GM23338 (cell line): Measurements from ENCODE around the gene TTF1. TPM values are rescaled to one million over a fixed set of nuclear protein-coding genes. Genes with fewer than 3 reads are reported as not detected.

Experiments
- ATAC-seq: fragments of 200-7000 bp; cut with Tn5 transposase; 3 replicates; pipeline ENCODE4 v1.9.1; 2020
- DNase-seq: peaks from one replicate; pipeline ENCODE4 v3.0.0-alpha.2; 2015; ENCODE audit warnings: low spot score
- H2AFZ ChIP-seq: fragments of 200-600 bp; sonication (generic); 2 replicates; pipeline ENCODE4 v1.8.0; 2016; ENCODE audit warnings: antibody characterized with exemption, mild to moderate bottlenecking, moderate library complexity
- H3F3A ChIP-seq: fragments of 200-600 bp; sonication (generic); replicated peaks from 2 replicates; pipeline ENCODE4 v1.8.0; 2017; ENCODE audit warnings: antibody characterized with exemption, mixed run types, low read depth
- H3K27ac ChIP-seq: fragments of 200-600 bp; sonication (generic); 2 replicates; pipeline ENCODE4 v1.6.1; 2016; ENCODE audit warnings: low read depth
- H3K27me3 ChIP-seq: fragments of 200-600 bp; sonication (generic); 2 replicates; pipeline ENCODE4 v1.8.0; 2016; ENCODE audit warnings: mild to moderate bottlenecking, mixed run types, moderate library complexity; ENCODE audit not compliant: insufficient read depth
- H3K36me3 ChIP-seq: fragments of 200-600 bp; sonication (generic); 2 replicates; pipeline ENCODE4 v1.8.0; 2016; ENCODE audit warnings: mild to moderate bottlenecking; ENCODE audit not compliant: insufficient read depth
- H3K4me1 ChIP-seq: fragments of 200-600 bp; sonication (generic); 2 replicates; pipeline ENCODE4 v1.8.0; 2016; ENCODE audit warnings: mild to moderate bottlenecking, moderate library complexity; ENCODE audit not compliant: insufficient read depth
- H3K4me2 ChIP-seq: fragments of 200-600 bp; sonication (generic); 2 replicates; pipeline ENCODE4 v1.7.1; 2017; ENCODE audit warnings: mixed run types
- H3K4me3 ChIP-seq: fragments of 200-600 bp; sonication (generic); 2 replicates; pipeline ENCODE4 v1.6.1; 2016; ENCODE audit warnings: mixed run types
- H3K79me2 ChIP-seq: fragments of 200-600 bp; sonication (generic); replicated peaks from 2 replicates; pipeline ENCODE4 v1.8.0; 2017; ENCODE audit warnings: mild to moderate bottlenecking; ENCODE audit not compliant: insufficient read depth
- H3K9me2 ChIP-seq: fragments of 200-600 bp; sonication (generic); 2 replicates; pipeline ENCODE4 v1.8.0; 2017; ENCODE audit not compliant: insufficient read depth
- H4K20me1 ChIP-seq: fragments of 200-600 bp; sonication (generic); replicated peaks from 2 replicates; pipeline ENCODE4 v1.8.0; 2017; ENCODE audit warnings: mild to moderate bottlenecking; ENCODE audit not compliant: insufficient read depth
- H3K27ac Mint-ChIP-seq: 2 replicates; pipeline ENCODE4 v1.8.0; 2020; ENCODE audit warnings: inconsistent platforms, mild to moderate bottlenecking, moderate library complexity, mixed read lengths
- H3K27me3 Mint-ChIP-seq: 3 replicates; pipeline ENCODE4 v1.8.0; 2022; ENCODE audit warnings: low read depth, mild to moderate bottlenecking, moderate library complexity, mixed read lengths, inconsistent platforms; ENCODE audit not compliant: insufficient read depth, poor library complexity
- H3K36me3 Mint-ChIP-seq: 3 replicates; pipeline ENCODE4 v1.8.0; 2021; ENCODE audit warnings: low read depth, mild to moderate bottlenecking, inconsistent platforms, moderate library complexity, mixed read lengths
- H3K4me1 Mint-ChIP-seq: 3 replicates; pipeline ENCODE4 v1.8.0; 2020; ENCODE audit warnings: mild to moderate bottlenecking, inconsistent platforms, mixed read lengths
- H3K4me3 Mint-ChIP-seq: 3 replicates; pipeline ENCODE4 v1.8.0; 2021; ENCODE audit warnings: moderate library complexity, mild to moderate bottlenecking, inconsistent platforms, mixed read lengths
- H3K9me3 Mint-ChIP-seq: 3 replicates; pipeline ENCODE4 v1.8.0; 2020; ENCODE audit warnings: moderate library complexity, mild to moderate bottlenecking, inconsistent platforms, mixed read lengths
- CREB1 ChIP-seq: fragments of 250-450 bp; sonication (Bioruptor Pico); IDR thresholded peaks from 2 replicates; pipeline ENCODE4 v1.5.0; 2020; ENCODE audit warnings: low read depth, mild to moderate bottlenecking, moderate library complexity
- CTCF ChIP-seq, 2 experiments: fragments of 200-600 bp in 1 of 2; sonication (generic) in 1 of 2; conservative IDR thresholded peaks; 2 replicates each; pipeline versions ENCODE4 v1.5.1 to v1.6.1; 2016 to 2017; ENCODE audit warnings: antibody characterized with exemption in 2 of 2, low read depth in 2 of 2, mild to moderate bottlenecking in 2 of 2, moderate library complexity in 1 of 2
- ETS1 ChIP-seq: IDR thresholded peaks from 2 replicates; pipeline ENCODE4 v1.6.1; 2016; ENCODE audit warnings: antibody characterized with exemption
- EZH2 ChIP-seq: fragments of 200-600 bp; sonication (generic); IDR thresholded peaks from one replicate; pipeline ENCODE4 v1.8.0; 2017; ENCODE audit warnings: antibody characterized with exemption, mild to moderate bottlenecking, low read depth; ENCODE audit not compliant: unreplicated experiment
- EZH2phosphoT487 ChIP-seq: fragments of 200-600 bp; sonication (generic); IDR thresholded peaks from one replicate; pipeline ENCODE4 v1.8.1; 2018; ENCODE audit warnings: antibody characterized with exemption; ENCODE audit not compliant: unreplicated experiment
- JUNB ChIP-seq: IDR thresholded peaks from one replicate; pipeline ENCODE4 v1.6.1; 2016; ENCODE audit warnings: antibody characterized with exemption; ENCODE audit not compliant: unreplicated experiment
- STAT1 ChIP-seq: IDR thresholded peaks from one replicate; pipeline ENCODE4 v1.6.1; 2016; ENCODE audit warnings: antibody characterized with exemption; ENCODE audit not compliant: unreplicated experiment
- ZNF114 ChIP-seq: fragments of 250-450 bp; sonication (Bioruptor Pico); IDR thresholded peaks from 2 replicates; pipeline ENCODE4 v1.5.0; 2020; ENCODE audit warnings: mild to moderate bottlenecking, moderate library complexity
- ZNF462 ChIP-seq: fragments of 250-450 bp; sonication (Bioruptor Pico); IDR thresholded peaks from 2 replicates; pipeline ENCODE4 v1.5.0; 2020; ENCODE audit warnings: mild to moderate bottlenecking, moderate library complexity
- polyA plus RNA-seq: library from polyadenylated mRNA; unstranded; fragments of >200 nt; fragmentation: Nextera tagmentation; extraction: Ambion mirVana; gene quantifications from 2 replicates; pipeline ENCODE4 v1.2.1, GENCODE V29; 2016
- small RNA-seq: library from RNA; depleted of rRNA; stranded (forward); fragments of <200 nt; gene quantifications from one replicate; pipeline ENCODE3, GENCODE V24; 2014; ENCODE audit warnings: low replicate concordance
- total RNA-seq: library from RNA; depleted of rRNA; stranded (reverse); fragments of >200 nt; shearing (Covaris generic); gene quantifications from 2 replicates; pipeline ENCODE4 v1.2.3, GENCODE V29; 2014; rRNA removed

Gene TTF1
- total and polyA plus RNA-seq, 2 experiments from 2014 or later = 14.9 to 25.0 TPM

GRCh38 chr9:132327537-132327936 is 79.1 kb downstream of the TTF1 start:
- peaks cover 76% of the 10 kb centered on the region for H3K36me3 Mint-ChIP-seq
- TF ChIP-seq CTCF (conservative IDR thresholded peaks at IDR 0.05; ENCODE audit: low read depth in 2 of 2) (no peak), CREB1 (CRISPR knock-in tag) (no peak), STAT1 (no peak), ZNF462 (no peak), ZNF114 (CRISPR knock-in tag) (no peak), EZH2phosphoT487 (no peak), ETS1 (no peak), JUNB (no peak), EZH2 (no peak)
- no peaks in the 10 kb centered on the region for H3K27me3 ChIP-seq
- peaks cover 8% of the 10 kb centered on the region for H4K20me1 ChIP-seq
- no peak overlapping the region for H3K4me3 Mint-ChIP-seq
- no peak for DNase-seq
- H3K36me3 ChIP-seq = peaks cover 55% of the 10 kb centered on the region; the same call in 1 of the 2 replicates
- no peak for ATAC-seq
- no peak overlapping the region for H3K27ac ChIP-seq
- H3K9me3 Mint-ChIP-seq = no peaks in the 10 kb centered on the region
- no peaks in the 10 kb centered on the region for H3K4me1 ChIP-seq
- H3K27me3 Mint-ChIP-seq = peaks cover 2% of the 10 kb centered on the region
- H3K4me3 ChIP-seq = no peak overlapping the region
- H3K4me1 Mint-ChIP-seq = no peaks in the 10 kb centered on the region
- H3K4me2 ChIP-seq = no peak overlapping the region
- peaks cover 34% of the 10 kb centered on the region for H3K79me2 ChIP-seq
- no peaks in the 10 kb centered on the region for H3F3A ChIP-seq
- H3K9me2 ChIP-seq = no peaks in the 10 kb centered on the region
- H3K27ac Mint-ChIP-seq = no peak overlapping the region
- no peak overlapping the region for H2AFZ ChIP-seq

Small RNA genes within 50 kb of the gene (small RNA-seq; reads per million reads assigned to genes)
- gene RNU5D-2P = 16.0 reads per million, percentile 97 among the genes with 10 or more reads in this experiment

Other genes with a start within 250 kb of the TTF1 start
- 0.39 and 1.7 TPM in 2 replicates for gene NTNG2, start 244.8 kb downstream of the TTF1 start, total RNA-seq
- 0.42 and 0.99 TPM in 2 replicates for gene NTNG2, start 244.8 kb downstream of the TTF1 start, polyA plus RNA-seq
- 39.3 and 49.9 TPM in 2 replicates for gene SETX, start 51.9 kb downstream of the TTF1 start, total RNA-seq
- gene SETX, start 51.9 kb downstream of the TTF1 start, polyA plus RNA-seq = 14.8 and 17.5 TPM in 2 replicates
- 0.97 and 2.1 TPM in 2 replicates for gene CFAP77, start 3.4 kb upstream of the TTF1 start, total RNA-seq
- gene CFAP77, start 3.4 kb upstream of the TTF1 start, polyA plus RNA-seq = 0.94 and 1.3 TPM in 2 replicates
- gene BARHL1, start 175.8 kb upstream of the TTF1 start, total RNA-seq = not detected in 2 replicates
- gene BARHL1, start 175.8 kb upstream of the TTF1 start, polyA plus RNA-seq = not detected in 2 replicates